ENCODE results near the gene CTNNBL1.
"Not testable (repeated sequence)": the region's sequence is repeated elsewhere in the genome, so short reads cannot be mapped to it uniquely, and the experiment has no call there.

The CTNNBL1 gene

GRCh38 chr20:37679751-37680150, 14.1 kb upstream of the CTNNBL1 start:
- DNase-seq, result not testable (repeated sequence)

DNA sequence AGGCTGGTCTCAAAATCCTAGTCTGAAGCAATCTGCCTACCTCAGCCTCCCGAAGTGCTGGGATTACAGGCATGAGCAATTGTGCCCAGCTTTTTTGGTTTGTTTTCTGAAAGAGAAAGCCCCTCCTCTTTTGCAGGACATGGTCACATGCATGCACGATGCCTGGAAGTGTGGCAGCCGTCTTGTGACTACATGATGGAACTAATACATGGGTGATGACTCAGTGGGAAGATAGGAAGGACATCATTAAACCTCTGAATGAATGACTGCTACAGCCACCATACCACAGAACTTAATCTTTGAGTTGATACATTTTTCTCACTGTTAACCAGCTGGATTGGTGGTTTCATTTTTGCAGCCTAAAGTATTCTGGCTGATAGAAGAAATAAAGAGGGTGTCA, 13.4 kb upstream of the CTNNBL1 start:
- no peak for DNase-seq

DNA sequence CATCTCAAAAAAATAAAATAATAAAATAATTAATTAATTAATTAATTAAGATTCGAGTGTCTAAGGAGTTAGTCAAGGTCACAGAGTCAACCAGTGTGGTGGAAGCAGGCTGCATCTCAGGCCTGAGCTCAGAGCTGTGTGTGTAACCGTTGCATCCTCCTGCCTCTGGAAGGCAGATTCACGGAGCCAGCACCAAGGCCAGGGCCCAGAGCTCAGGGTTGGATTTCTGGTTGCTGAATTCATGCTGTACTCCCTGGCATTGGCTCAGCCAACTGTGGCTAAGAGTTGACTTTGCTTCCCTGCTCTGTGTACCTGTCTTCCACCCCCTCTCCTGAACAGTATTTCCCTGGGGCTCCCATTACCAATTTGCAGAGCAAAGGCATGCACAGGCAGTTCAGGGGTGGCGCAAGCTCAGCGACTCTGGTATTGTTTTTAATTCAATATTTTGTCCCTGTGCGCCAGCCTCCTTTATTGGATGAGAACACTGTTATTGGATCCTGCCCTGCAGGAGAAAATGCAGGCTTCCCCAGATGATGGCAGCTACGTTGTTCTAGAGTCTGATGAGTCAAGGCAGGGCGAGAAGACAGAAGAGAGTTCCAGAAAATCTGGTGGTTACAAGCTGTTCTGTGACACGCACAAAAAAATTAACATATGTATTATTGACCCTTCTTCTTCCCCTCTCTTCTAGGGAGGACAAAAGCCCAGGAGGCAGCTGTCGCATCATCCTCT, 12.3 kb upstream of the CTNNBL1 start:
- DNase-seq, result no peak

DNA sequence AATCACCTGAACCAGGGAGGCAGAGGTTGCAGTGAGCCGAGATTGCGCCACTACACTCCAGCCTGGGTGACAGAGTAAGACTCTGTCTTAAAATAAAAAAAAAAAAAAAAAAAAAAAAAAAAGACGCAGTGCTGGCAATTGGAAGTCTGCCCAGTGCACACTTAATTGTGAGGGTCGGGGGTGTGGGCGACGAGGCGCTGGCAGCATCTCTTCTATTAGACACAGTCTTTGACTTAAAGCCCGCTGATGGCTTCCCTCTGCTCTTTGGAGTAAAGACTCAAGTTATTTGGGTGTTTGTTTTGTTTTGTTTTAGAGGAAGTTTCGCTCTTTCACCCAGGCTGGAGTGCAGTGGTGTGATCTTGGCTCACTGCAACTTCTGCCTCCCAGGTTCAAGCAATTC, 10.7 kb upstream of the CTNNBL1 start:
- DNase-seq, result peak; percentile 37

- DNase-seq, result no peak
Observed at GRCh38 chr20:37686762-37687477, 6.9 kb upstream of the CTNNBL1 start.

DNA sequence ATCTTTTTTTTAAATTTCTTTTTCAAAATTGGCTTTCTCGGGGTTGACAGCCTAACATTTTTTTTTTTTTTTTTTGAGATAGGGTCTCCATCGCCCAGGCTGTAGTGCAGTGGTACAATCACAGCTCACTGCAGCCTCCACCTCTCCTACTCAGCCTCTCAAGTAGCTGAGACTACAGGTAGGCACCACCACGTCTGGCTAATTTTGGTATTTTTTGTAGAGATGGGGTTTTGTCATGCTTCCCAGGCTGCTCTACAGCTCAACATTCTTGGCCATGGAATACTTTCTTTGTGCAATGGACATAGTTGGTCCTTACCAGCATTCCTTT, 6.4 kb upstream of the CTNNBL1 start:
- no peak for DNase-seq

GRCh38 chr20:37688093-37688492, 5.7 kb upstream of the CTNNBL1 start:
- DNase-seq, result no peak

DNA sequence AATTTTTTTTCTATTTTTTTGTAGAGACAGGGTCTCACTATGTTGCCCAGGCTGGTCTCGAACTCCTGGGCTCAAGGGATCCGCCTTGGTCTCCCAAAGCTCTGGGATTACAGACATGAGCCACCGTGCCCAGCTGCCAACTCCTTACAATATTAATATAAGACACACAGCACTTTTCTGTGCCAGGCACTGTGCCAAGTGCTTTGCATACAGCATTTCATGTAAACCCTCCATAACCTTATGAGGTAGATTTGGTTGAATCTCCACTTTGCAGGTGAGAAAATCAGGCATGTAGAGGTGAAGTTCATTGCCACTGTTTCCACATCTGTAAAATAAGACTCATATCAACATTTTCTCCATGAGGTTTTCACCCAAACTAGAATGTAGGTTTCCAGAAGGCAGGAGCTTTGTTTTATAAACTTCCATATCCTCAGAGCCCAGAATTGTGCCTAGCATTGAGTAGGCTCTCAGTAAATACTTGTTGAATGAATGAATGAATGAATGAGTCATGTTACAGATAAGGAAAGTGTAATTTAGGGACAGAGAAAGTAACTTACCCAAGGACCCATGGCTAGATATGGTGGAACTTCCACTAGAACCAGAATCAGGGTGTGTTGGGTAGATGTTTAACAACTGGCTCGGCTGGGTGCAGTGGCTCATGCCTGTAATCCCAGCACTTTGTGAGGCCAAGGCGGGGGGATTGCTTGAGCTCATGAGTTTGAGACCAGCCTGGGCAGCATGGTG, 3.0 kb upstream of the CTNNBL1 start:
- DNase-seq, result no peak

GRCh38 chr20:37692459-37693166, 1.2 kb upstream of the CTNNBL1 start:
- DNase-seq, result no peak

DNA sequence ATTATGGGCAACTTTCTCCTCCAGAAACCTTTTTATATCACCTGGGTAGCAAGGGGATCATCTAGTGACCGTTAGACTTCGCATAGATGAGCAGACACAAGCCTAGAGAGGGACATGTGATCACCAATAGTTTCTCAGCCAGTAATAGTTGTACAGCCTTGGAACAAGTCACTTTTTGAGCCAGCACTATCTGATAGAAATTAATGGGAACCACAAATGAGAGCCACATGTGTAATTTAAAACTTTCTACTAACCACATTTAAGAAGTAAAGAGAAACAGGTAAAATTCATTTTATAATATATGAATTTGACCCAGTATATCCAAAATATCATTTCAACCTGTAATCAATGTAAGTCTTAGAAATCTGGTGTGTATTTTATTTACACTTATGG, 592 bp upstream of the CTNNBL1 start:
- no peak for DNase-seq

GRCh38 chr20:37695684-37696342, 2.0 kb downstream of the CTNNBL1 start:
- no peak for DNase-seq

GRCh38 chr20:37697314-37697713, 3.5 kb downstream of the CTNNBL1 start:
- DNase-seq, result no peak

GRCh38 chr20:37699202-37699601, 5.4 kb downstream of the CTNNBL1 start:
- no peak for DNase-seq

DNA sequence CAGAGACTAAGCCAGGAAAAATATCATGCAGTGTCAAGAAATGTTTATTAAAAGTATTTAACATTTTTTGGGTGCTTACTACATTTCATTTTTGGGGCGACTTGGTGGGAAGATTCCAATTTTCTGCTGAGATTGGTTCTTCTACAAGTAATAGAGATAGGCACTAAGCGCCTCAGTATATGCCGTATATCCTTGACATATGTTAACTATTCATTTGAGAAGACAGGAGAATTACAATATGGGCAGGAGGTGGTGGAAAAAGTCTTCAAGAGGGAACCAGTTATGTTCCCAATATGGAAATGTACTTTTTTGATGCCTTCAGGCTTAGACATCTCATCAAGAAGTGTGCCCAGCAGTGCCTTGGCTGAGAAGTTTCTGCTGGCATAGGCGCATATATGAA, 6.5 kb downstream of the CTNNBL1 start:
- no peak for DNase-seq

GRCh38 chr20:37701676-37702075, 7.8 kb downstream of the CTNNBL1 start:
- not testable (repeated sequence) for DNase-seq

GRCh38 chr20:37702403-37703034, 8.7 kb downstream of the CTNNBL1 start:
- DNase-seq, result no peak

- no peak for DNase-seq
Observed at GRCh38 chr20:37703035-37703845, 9.4 kb downstream of the CTNNBL1 start.

GRCh38 chr20:37704955-37705354, 11.1 kb downstream of the CTNNBL1 start:
- DNase-seq, result no peak

DNA sequence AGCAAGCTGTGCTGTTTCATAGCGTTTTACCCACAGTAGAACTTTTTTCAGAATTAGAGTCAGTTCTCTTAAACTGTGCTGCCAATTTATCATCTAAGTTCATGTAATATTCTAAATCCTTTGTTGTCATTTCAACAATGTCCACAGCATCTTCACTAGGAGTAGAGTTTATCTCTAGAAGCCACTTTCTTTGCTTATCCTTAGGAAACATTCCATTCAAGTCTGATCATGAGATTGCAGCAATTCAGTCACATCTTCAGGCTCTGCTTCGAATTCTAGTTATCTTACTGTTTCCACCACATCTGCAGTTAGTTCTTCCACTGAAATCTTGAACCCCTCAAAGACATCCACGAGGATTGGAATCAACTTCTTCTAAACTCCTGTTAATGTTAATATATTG, 12.5 kb downstream of the CTNNBL1 start:
- no peak for DNase-seq

- DNase-seq, result no peak
Observed at GRCh38 chr20:37711001-37711400, 17.2 kb downstream of the CTNNBL1 start.

All from NCI-H2227 treated with DMSO at 0.1 percent for 48 hours (cell line).